HCT116 (cell line): ENCODE data around the gene FAM118B. TPM values are rescaled to one million over a fixed set of nuclear protein-coding genes. Genes with fewer than 3 reads are reported as not detected.

ENCODE experiments used
- ATAC-seq: fragments of 200-7000 bp; cut with Tn5 transposase; 2 replicates; pipeline ENCODE4 v1.9.1; 2020; ENCODE audit warnings: mild to moderate bottlenecking, moderate library complexity
- BruUV-seq: library from RNA; stranded (reverse); fragments of 400-500 nt; replicated peaks from 2 replicates; lab custom pipeline; 2021; lab: Mats Ljungman, UMichigan
- CTCF ChIA-PET: fragments of 300-600 bp; sonication (Branson Sonifier 250); formaldehyde crosslinking; loops from one replicate; lab custom pipeline; 2021; ENCODE audit warnings: antibody characterized with exemption; lab: Charles Lee
- POLR2A ChIA-PET: fragments of 300-600, 350-600 bp; sonication (Branson Sonifier 250); formaldehyde crosslinking; loops from one replicate; lab custom pipeline; 2021; ENCODE audit warnings: antibody characterized with exemption; lab: Charles Lee
- RAD21 ChIA-PET, 2 experiments: fragments of 300-600 bp; sonication (Branson Sonifier 250); formaldehyde crosslinking; loops; one replicate each; lab custom pipeline; 2023; ENCODE audit warnings: low total read pairs in 2 of 2; ENCODE audit not compliant: uncharacterized antibody in 2 of 2, unreplicated experiment in 2 of 2, low non-redundant PET in 1 of 2; lab: Charles Lee
- DNase-seq: peaks from one replicate; pipeline ENCODE4 v3.0.0-alpha.2; 2010; ENCODE audit warnings: low read depth, low spot score
- H2AFZ ChIP-seq: fragments of 200-600 bp; shearing (Covaris generic), sonication (generic); 2 replicates; pipeline ENCODE4 v1.6.1; 2017; ENCODE audit warnings: low read depth, mixed run types, mixed read lengths, antibody characterized with exemption, low read length; ENCODE audit not compliant: poor library complexity, severe bottlenecking
- H3K27ac ChIP-seq: 2 replicates; pipeline ENCODE4 v1.5.1; 2012; ENCODE audit warnings: low read depth, low read length
- H3K27me3 ChIP-seq: fragments of 200-600 bp; sonication (generic); 2 replicates; pipeline ENCODE4 v1.6.1; 2016; ENCODE audit warnings: mixed run types, low read length, mixed read lengths; ENCODE audit not compliant: insufficient read depth
- H3K36me3 ChIP-seq, 2 experiments: fragments of 200-500 bp in 1 of 2; fragments of 200-600 bp in 1 of 2; sonication (Bioruptor generic) in 1 of 2; sonication (generic) in 1 of 2; 2 replicates each; pipeline versions ENCODE4 v1.5.1 to v1.6.1; 2014 to 2016; ENCODE audit warnings: low read length in 2 of 2, inconsistent platforms in 1 of 2, mixed read lengths in 1 of 2, mixed run types in 1 of 2; ENCODE audit not compliant: insufficient read depth in 2 of 2, control insufficient read depth in 1 of 2
- H3K4me1 ChIP-seq, 2 experiments: fragments of 200-600 bp in 1 of 2; sonication (generic) in 1 of 2; 2 replicates each; pipeline versions ENCODE4 v1.5.1 to v1.6.1; 2012 to 2017; ENCODE audit warnings: low read length in 2 of 2, inconsistent platforms in 1 of 2, mild to moderate bottlenecking in 1 of 2, mixed read lengths in 1 of 2, mixed run types in 1 of 2, moderate library complexity in 1 of 2; ENCODE audit not compliant: insufficient read depth in 2 of 2, control insufficient read depth in 1 of 2
- H3K4me2 ChIP-seq: fragments of 200-600 bp; sonication (generic); 2 replicates; pipeline ENCODE4 v1.6.1; 2017; ENCODE audit warnings: mixed run types, low read length, mixed read lengths
- H3K4me3 ChIP-seq, 2 experiments: fragments of 200-600 bp in 1 of 2; sonication (generic) in 1 of 2; replicated peaks in 1 of 2; 2 replicates each; pipeline ENCODE4 v1.5.1; 2011 to 2016; ENCODE audit warnings: low read length in 2 of 2, control low read depth in 1 of 2, low read depth in 1 of 2, mild to moderate bottlenecking in 1 of 2, mixed read lengths in 1 of 2, mixed run types in 1 of 2
- H3K79me2 ChIP-seq: fragments of 200-600 bp; sonication (generic); 2 replicates; pipeline ENCODE4 v1.6.1; 2017; ENCODE audit warnings: mild to moderate bottlenecking, mixed run types, low read length, moderate library complexity, mixed read lengths; ENCODE audit not compliant: insufficient read depth
- H3K9ac ChIP-seq: fragments of 200-600 bp; sonication (generic); 2 replicates; pipeline ENCODE4 v1.6.1; 2016; ENCODE audit warnings: low read length, mixed read lengths
- H3K9me2 ChIP-seq: fragments of 200-600 bp; sonication (generic), shearing (Covaris generic); 2 replicates; pipeline ENCODE4 v1.6.1; 2017; ENCODE audit warnings: mixed run types, mild to moderate bottlenecking, moderate library complexity; ENCODE audit not compliant: insufficient read depth
- H3K9me3 ChIP-seq, 2 experiments: fragments of 200-500 bp in 1 of 2; fragments of 200-600 bp in 1 of 2; sonication (Bioruptor generic) in 1 of 2; sonication (generic) in 1 of 2; 2 replicates each; pipeline ENCODE4 v1.6.1; 2014 to 2017; ENCODE audit warnings: low read length in 2 of 2, mixed read lengths in 2 of 2, inconsistent platforms in 1 of 2, low read depth in 1 of 2, mild to moderate bottlenecking in 1 of 2, mixed run types in 1 of 2, moderate library complexity in 1 of 2; ENCODE audit not compliant: control insufficient read depth in 1 of 2, insufficient read depth in 1 of 2
- H4K20me1 ChIP-seq: fragments of 200-600 bp; sonication (generic), shearing (Covaris generic); 2 replicates; pipeline ENCODE4 v1.6.1; 2017; ENCODE audit warnings: mixed run types, mild to moderate bottlenecking, moderate library complexity; ENCODE audit not compliant: insufficient read depth
- CBX3 ChIP-seq: IDR thresholded peaks from 2 replicates; pipeline ENCODE4 v1.6.1; 2012; ENCODE audit warnings: low read depth
- CEBPB ChIP-seq: IDR thresholded peaks from 2 replicates; pipeline ENCODE4 v1.6.1; 2012; ENCODE audit warnings: low read depth
- EGR1 ChIP-seq: IDR thresholded peaks from 2 replicates; pipeline ENCODE4 v1.6.1; 2012; ENCODE audit warnings: low read depth
- EZH2 ChIP-seq: fragments of 200-600 bp; sonication (generic); IDR thresholded peaks from 2 replicates; pipeline ENCODE4 v1.6.1; 2017; ENCODE audit warnings: antibody characterized with exemption, mixed run types
- EZH2phosphoT487 ChIP-seq: fragments of 200-600 bp; IDR thresholded peaks from 2 replicates; pipeline ENCODE4 v1.6.1; 2018; ENCODE audit warnings: antibody characterized with exemption, borderline replicate concordance
- FOSL1 ChIP-seq: IDR thresholded peaks from 2 replicates; pipeline ENCODE4 v1.6.1; 2012; ENCODE audit warnings: low read depth
- JUND ChIP-seq: IDR thresholded peaks from 2 replicates; pipeline ENCODE4 v1.6.1; 2012
- POLR2AphosphoS5 ChIP-seq: IDR thresholded peaks from 2 replicates; pipeline ENCODE4 v1.6.1; 2011; ENCODE audit warnings: mild to moderate bottlenecking, low read depth, low read length, moderate library complexity
- RAD21 ChIP-seq: IDR thresholded peaks from 2 replicates; pipeline ENCODE4 v1.6.1; 2012; ENCODE audit warnings: low read depth, mild to moderate bottlenecking
- SIN3A ChIP-seq: IDR thresholded peaks from 2 replicates; pipeline ENCODE4 v1.6.1; 2012; ENCODE audit warnings: low read depth
- SP1 ChIP-seq: IDR thresholded peaks from 2 replicates; pipeline ENCODE4 v1.6.1; 2012; ENCODE audit warnings: low read depth
- SRF ChIP-seq: IDR thresholded peaks from 2 replicates; pipeline ENCODE4 v1.6.1; 2012; ENCODE audit warnings: low read depth
- TCF7L2 ChIP-seq: IDR thresholded peaks from 2 replicates; pipeline ENCODE4 v1.7.0; 2011; ENCODE audit warnings: borderline replicate concordance, inconsistent platforms; ENCODE audit not compliant: insufficient read depth, insufficient read length; ENCODE audit errors: extremely low read depth
- YY1 ChIP-seq: IDR thresholded peaks from 2 replicates; pipeline ENCODE4 v1.6.1; 2011; ENCODE audit warnings: low read length, low read depth, moderate library complexity, mild to moderate bottlenecking; ENCODE audit not compliant: insufficient replicate concordance; ENCODE audit errors: extremely low read depth
- ZFX ChIP-seq: fragments of 450-650 bp; IDR thresholded peaks from 2 replicates; pipeline ENCODE4 v1.6.1; 2017
- ZNF274 ChIP-seq: fragments of 200-500 bp; sonication (Bioruptor generic); IDR thresholded peaks from 2 replicates; pipeline ENCODE4 v1.6.1; 2014; ENCODE audit warnings: mild to moderate bottlenecking, low read depth, low read length, inconsistent platforms
- intact Hi-C: fragments of 100-400 bp; cut with micrococcal nuclease; formaldehyde crosslinking; loops from 2 replicates; pipeline ENCODE4 v1.10.0; 2022
- total RNA-seq: library from RNA; stranded (reverse); gene quantifications from one replicate; pipeline ENCODE4 v1.2.1, GENCODE V29; 2021; ENCODE audit not compliant: unreplicated experiment
- TF ChIP-seq, protein P1 (sequence below): IDR thresholded peaks from 2 replicates; pipeline ENCODE4 v1.6.1; 2012; ENCODE audit warnings: low read depth
- TF ChIP-seq, protein P2 (sequence below): IDR thresholded peaks from 2 replicates; pipeline ENCODE4 v1.6.1; 2012
- TF ChIP-seq, protein P3 (sequence below): IDR thresholded peaks from 2 replicates; pipeline ENCODE4 v1.6.1; 2012

The FAM118B gene
- total RNA-seq, 1 experiment from 2014 or later = 12.8 TPM

DNA sequence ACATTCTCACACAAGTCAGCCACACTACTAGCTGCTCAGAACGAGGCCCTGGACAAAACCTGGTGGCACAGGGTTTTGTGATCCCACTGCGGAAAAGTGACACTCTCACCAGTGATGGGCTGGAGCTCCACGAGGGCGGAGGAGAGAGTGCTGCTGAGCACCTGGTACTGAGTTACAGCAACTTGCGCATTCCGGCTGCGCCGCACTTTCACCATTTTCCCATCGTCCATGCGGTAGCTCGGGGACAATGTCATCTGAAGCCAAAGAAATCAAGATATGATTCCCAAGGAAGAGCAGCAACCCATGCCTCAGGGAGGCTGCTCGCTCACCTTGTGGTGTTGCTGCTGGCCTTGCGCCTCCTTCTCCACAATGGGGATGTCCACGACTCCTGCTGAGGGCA is 6.2 kb upstream of the FAM118B start (continued):
- TF ChIP-seq, protein P1, sequence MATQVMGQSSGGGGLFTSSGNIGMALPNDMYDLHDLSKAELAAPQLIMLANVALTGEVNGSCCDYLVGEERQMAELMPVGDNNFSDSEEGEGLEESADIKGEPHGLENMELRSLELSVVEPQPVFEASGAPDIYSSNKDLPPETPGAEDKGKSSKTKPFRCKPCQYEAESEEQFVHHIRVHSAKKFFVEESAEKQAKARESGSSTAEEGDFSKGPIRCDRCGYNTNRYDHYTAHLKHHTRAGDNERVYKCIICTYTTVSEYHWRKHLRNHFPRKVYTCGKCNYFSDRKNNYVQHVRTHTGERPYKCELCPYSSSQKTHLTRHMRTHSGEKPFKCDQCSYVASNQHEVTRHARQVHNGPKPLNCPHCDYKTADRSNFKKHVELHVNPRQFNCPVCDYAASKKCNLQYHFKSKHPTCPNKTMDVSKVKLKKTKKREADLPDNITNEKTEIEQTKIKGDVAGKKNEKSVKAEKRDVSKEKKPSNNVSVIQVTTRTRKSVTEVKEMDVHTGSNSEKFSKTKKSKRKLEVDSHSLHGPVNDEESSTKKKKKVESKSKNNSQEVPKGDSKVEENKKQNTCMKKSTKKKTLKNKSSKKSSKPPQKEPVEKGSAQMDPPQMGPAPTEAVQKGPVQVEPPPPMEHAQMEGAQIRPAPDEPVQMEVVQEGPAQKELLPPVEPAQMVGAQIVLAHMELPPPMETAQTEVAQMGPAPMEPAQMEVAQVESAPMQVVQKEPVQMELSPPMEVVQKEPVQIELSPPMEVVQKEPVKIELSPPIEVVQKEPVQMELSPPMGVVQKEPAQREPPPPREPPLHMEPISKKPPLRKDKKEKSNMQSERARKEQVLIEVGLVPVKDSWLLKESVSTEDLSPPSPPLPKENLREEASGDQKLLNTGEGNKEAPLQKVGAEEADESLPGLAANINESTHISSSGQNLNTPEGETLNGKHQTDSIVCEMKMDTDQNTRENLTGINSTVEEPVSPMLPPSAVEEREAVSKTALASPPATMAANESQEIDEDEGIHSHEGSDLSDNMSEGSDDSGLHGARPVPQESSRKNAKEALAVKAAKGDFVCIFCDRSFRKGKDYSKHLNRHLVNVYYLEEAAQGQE = no peak
- TF ChIP-seq YY1 (no peak), EZH2 (no peak), ZNF274 (no peak), RAD21 (no peak), POLR2AphosphoS5 (no peak), TCF7L2 (no peak), JUND (no peak), SRF (no peak), SIN3A (no peak), EZH2phosphoT487 (no peak), CEBPB (no peak), FOSL1 (no peak)

DNA sequence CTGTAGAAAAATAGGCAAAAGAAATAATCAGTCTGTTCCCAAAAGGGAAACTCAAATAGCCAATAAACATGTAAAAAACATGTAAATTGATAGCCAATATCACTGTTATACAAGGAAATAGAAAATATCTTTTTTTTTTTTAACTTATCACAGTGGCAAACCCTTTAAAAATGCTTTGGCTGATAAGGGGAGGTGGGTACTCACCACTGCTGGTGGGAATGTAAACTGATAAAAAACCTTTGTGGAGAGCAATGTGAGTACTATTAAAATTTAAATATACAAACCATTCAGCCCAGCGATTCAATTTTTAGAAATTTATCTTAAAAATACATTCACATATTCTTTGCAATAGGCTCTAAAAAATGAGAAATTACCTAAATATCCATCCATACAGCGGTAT is 3.7 kb upstream of the FAM118B start:
- H3K36me3 ChIP-seq = peaks cover 33 to 34% of the 10 kb centered on the region in 2 experiments; a peak in 3 of 4 replicates
- H3K27ac ChIP-seq = no peak overlapping the region
- H3K4me3 ChIP-seq = no peak overlapping the region
- H3K4me2 ChIP-seq = no peak overlapping the region
- intact Hi-C loops = no loop called here
- ATAC-seq (no peak), DNase-seq (no peak)
- H2AFZ ChIP-seq = no peak overlapping the region
- peaks cover 40% of the 10 kb centered on the region for H3K79me2 ChIP-seq
- BruUV-seq = no TSS peak
- no peaks in the 10 kb centered on the region for H3K9me3 ChIP-seq
- no peak overlapping the region for H3K9ac ChIP-seq
- RAD21 ChIA-PET = no interaction called here
- no peaks in the 10 kb centered on the region for H4K20me1 ChIP-seq
- POLR2A ChIA-PET = no interaction called here
- CTCF ChIA-PET = no interaction called here
- no peak for TF ChIP-seq ZFX
- no peak for TF ChIP-seq EZH2phosphoT487
- no peak for TF ChIP-seq SP1
- TF ChIP-seq SRF = no peak
- TF ChIP-seq, protein P2, sequence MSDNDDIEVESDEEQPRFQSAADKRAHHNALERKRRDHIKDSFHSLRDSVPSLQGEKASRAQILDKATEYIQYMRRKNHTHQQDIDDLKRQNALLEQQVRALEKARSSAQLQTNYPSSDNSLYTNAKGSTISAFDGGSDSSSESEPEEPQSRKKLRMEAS = no peak
- no peak for TF ChIP-seq EGR1
- TF ChIP-seq EZH2 = no peak
- TF ChIP-seq, protein P3, sequence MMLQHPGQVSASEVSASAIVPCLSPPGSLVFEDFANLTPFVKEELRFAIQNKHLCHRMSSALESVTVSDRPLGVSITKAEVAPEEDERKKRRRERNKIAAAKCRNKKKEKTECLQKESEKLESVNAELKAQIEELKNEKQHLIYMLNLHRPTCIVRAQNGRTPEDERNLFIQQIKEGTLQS = no peak
- no peak for TF ChIP-seq TCF7L2
- TF ChIP-seq CBX3 = no peak
- no peaks in the 10 kb centered on the region for H3K9me2 ChIP-seq
- no peaks in the 10 kb centered on the region for H3K27me3 ChIP-seq
- peaks cover 4 to 13% of the 10 kb centered on the region in 2 experiments; a peak in 3 of 4 replicates for H3K4me1 ChIP-seq
